NCI-H146 (cell line): ENCODE results near the gene DSG4.
"Not testable (repeated sequence)": the region's sequence is repeated elsewhere in the genome, so short reads cannot be mapped to it uniquely, and the experiment has no call there.

Experiments used
- DNase-seq: peaks from one replicate; lab custom pipeline; 2025; lab: John Stamatoyannopoulos, UW

Gene DSG4, protein sequence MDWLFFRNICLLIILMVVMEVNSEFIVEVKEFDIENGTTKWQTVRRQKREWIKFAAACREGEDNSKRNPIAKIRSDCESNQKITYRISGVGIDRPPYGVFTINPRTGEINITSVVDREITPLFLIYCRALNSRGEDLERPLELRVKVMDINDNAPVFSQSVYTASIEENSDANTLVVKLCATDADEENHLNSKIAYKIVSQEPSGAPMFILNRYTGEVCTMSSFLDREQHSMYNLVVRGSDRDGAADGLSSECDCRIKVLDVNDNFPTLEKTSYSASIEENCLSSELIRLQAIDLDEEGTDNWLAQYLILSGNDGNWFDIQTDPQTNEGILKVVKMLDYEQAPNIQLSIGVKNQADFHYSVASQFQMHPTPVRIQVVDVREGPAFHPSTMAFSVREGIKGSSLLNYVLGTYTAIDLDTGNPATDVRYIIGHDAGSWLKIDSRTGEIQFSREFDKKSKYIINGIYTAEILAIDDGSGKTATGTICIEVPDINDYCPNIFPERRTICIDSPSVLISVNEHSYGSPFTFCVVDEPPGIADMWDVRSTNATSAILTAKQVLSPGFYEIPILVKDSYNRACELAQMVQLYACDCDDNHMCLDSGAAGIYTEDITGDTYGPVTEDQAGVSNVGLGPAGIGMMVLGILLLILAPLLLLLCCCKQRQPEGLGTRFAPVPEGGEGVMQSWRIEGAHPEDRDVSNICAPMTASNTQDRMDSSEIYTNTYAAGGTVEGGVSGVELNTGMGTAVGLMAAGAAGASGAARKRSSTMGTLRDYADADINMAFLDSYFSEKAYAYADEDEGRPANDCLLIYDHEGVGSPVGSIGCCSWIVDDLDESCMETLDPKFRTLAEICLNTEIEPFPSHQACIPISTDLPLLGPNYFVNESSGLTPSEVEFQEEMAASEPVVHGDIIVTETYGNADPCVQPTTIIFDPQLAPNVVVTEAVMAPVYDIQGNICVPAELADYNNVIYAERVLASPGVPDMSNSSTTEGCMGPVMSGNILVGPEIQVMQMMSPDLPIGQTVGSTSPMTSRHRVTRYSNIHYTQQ

DNA sequence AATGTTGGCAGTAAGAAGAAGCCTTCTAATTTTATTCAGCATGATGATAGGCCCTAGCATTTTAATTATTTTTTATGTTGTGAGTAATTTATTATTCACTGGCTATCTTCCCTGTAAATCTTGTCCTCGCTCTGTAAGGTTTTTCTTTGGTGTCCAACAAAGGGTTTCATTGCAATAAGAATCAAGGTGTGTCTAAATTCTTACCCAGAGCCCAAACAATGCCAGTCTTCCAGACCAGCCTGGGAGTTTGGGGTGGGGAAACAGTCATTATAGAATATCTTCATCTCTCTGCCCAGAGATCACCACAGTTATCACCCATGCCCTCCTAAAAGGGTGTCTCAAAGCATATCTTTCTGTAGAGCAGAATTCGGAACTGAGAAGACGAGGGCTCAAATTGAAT lies at the start of gene DSG4:
Gene DSG4, plus strand, starts transcription at position 301 of the 400 bp plus-strand sequence. CDS start 135 bp downstream, outside the sequence.
- no peak for DNase-seq

DNA sequence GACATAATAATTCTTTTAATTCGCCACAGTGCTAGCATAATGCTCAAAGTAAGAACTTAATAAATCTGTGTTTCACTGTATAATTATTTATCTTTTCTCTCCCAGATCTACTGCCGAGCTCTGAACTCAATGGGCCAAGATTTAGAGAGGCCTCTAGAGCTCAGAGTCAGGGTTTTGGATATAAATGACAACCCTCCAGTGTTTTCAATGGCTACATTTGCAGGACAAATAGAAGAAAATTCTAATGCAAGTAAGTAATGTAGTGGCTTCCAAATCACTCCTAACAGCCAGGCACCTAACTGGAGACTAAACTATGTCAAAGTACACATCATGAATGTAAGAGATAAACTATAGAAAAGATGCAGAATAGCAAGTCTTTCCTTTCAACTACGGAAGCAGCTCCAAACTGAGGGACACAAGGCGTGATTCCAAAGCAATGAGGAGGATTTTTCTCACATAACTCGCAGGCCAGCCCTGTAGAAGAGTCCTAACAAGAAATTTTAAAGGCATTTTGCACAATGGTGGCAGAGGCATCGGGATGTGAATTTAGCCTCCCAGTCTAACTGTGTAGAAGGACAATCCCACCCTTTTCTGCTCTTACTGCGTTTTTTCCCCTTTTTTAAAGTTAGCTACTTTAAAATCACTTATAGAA lies 46.7 kb upstream of the DSG4 start:
- DNase-seq, result no peak

DNA sequence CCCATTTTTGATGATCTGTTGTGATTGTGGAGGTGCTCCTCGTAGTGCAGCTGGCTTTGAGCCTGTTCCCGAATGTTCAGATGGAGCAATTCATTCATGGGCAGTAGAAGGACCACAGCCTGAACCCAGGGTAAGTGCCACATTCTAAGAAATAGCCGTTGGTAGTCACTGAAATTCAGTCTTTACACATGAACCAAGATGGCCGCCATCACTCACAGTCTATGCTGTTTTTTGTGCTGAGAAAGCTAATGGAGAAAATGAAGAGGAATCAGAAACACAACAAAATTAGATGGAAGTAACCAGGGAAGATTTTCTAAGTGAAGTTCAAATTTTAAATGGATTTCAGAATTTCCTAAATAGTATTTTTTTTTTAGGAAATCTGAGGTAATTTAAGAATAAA lies 33.1 kb upstream of the DSG4 start:
- no peak for DNase-seq

DNA sequence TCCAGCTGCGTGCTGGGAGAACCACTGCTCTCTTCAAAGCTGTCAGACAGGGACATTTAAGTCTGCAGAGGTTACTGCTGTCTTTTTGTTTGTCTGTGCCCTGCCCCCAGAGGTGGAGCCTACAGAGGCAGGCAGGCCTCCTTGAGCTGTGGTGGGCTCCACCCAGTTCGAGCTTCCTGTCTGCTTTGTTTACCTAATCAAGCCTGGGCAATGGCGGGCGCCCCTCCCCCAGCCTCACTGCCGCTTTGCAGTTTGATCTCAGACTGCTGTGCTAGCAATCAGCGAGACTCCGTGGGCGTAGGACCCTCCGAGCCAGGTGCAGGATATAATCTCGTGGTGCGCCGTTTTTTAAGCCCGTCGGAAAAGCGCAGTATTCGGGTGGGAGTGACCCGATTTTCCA lies 23.2 kb upstream of the DSG4 start:
- DNase-seq, result not testable (repeated sequence)

DNA sequence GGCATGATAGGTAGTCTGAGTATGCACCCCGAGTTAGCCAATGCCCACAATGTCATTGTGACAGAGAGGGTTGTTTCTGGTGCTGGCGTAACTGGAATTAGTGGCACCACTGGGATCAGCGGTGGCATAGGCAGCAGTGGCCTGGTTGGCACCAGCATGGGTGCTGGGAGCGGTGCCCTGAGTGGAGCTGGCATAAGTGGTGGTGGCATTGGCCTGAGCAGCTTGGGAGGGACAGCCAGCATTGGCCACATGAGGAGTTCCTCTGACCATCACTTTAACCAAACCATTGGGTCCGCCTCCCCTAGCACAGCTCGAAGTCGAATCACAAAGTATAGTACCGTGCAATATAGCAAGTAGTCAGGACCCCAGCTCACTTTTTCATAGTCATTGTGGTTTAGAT lies 21.6 kb upstream of the DSG4 start:
- no peak for DNase-seq

DNA sequence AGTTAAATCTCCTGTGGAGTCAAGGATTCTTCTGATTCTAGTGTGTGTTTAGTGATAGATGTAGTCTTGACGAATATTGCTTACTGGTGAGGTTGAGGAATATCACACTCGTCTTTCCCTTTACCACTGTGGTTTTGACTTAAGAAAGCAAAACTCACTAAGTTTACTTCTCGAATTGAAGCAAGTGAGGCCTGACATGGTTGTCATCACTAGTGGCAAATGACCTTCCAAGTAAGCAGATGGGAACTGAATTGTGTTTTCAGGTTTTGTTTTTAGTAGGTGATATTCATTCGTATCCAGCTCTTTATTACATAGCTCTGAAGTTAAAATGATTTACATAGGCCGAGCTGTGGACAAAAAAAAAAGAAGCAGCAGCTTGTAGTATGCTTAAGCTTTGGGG lies 20.6 kb upstream of the DSG4 start:
- DNase-seq, result no peak

DNA sequence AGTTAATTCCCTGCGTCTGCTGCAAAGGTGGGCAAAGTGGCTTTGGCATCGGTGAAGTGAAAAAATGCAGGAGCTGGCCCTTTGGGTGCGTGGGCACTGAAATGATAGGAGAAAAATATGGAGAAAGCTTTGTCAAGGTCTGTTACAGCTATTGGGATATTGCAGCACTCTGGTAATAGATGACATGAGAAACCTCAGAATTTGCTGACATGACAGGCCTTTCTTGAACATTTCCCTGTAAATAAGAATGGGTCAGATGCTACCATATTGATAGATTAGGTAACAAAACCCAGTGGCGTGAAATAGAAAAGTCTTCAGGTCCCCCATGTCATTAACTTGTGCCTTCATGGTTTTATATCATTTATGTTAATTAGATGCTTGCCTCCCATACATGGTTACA lies 12.4 kb upstream of the DSG4 start:
- DNase-seq, result no peak

DNA sequence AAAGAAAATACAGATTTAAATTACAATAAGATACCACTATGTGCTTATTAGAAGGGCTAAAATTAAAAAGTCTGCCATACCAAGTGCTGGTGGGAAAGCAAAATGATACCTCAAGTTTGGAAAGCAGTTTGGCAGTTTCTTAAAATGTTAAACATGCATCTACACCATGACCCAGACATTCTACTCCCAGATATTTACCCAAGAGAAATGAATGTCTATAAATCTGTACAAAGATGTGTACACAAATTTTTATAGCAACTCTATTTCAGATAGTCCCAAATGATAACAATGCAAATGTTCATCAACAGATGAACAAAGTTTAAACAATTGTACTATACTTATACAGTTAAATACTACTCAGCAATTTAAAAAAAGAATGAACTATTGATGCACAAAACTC lies 7.1 kb upstream of the DSG4 start:
- no peak for DNase-seq

DNA sequence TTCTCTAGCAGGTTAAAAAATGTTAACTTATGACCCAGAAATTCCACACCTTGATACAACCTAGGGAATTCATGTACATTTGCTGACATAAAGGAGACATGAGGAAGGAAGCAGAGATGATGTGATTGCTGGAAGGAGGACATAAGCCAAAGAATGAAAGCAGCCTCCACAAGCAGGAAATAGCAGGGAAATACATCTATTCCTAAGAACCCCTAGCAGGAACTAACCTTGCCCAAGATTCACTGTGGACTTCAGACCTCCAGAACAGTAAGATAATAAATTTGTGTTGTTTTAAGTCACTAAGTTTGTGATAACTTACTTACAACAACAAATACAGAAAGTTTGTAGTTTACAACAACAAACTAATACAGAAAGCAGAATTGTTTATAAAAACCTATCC lies 4.6 kb upstream of the DSG4 start:
- no peak for DNase-seq

DNA sequence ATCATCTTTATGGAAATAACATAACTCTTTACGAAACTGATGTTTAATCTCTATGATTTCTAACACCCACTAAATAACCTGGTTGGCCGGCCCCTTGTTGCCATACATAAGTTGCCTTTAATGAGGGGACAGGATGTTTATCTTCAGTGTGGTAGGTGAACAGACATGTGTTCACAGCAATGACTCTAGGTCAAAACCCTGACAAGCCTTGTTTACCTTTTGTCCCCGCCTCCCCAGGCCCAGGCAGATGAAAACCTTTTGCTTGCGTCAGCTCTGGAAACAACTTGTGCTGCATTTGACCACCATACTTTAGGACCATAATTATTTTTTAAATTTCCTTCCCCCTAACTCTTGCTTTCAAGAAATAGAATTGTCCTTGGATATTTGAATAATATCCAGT lies 2.9 kb upstream of the DSG4 start:
- DNase-seq, result no peak

DNA sequence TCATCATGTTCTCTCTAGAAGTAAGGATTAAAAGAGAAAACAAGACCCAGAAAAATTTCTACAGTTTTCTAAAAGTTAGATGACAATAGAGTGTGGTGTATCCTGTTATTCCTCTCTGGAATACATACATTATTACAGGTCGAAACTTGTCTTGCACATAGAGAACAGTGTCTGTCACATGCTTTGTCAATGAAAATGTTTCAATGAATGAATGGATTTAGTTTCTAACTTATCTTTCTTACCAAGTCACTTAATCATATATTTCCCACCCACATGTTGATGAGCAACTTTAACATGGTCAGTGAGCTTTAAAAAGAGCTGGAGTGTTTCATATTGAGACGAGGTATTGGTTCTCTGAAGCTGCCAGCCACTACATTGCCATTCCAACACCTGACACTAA lies 4.3 kb downstream of the DSG4 start:
- DNase-seq, result no peak

DNA sequence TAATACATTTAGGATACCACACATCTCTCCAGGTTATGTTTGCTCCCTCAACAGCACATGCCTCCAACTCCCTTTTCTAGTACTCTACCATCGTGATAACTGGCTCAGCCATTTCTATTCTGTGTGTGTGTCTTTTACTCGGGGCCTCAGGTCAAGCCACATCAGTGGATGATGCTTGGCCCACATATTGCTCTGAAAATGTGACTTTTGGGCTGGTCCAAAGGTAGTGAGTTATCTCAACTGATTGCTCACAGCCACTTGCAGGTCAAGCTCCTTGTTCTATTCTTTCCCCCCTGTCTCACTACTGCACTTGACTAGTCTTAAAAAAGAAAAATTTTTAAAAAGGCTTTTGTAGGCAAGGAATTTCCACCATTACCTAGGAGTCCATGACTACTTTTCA lies 5.5 kb downstream of the DSG4 start:
- DNase-seq, result no peak

DNA sequence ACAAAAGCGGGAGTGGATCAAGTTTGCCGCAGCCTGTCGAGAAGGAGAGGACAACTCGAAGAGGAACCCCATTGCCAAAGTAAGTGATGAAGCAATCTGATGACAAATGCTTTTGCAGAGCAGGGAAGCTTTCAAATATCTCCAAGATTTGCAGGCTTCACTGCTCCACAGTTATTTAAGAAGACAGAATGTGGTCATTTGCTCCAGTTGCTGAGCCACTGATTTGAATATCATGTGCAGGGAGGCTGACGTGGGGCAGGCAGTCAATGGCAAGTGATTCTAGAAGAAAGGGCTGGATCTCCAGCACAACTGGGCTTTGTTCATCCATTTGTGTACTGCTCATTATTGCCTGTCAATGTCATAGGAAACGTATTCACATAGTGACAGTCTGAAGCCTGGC lies 10.2 kb downstream of the DSG4 start:
- no peak for DNase-seq

DNA sequence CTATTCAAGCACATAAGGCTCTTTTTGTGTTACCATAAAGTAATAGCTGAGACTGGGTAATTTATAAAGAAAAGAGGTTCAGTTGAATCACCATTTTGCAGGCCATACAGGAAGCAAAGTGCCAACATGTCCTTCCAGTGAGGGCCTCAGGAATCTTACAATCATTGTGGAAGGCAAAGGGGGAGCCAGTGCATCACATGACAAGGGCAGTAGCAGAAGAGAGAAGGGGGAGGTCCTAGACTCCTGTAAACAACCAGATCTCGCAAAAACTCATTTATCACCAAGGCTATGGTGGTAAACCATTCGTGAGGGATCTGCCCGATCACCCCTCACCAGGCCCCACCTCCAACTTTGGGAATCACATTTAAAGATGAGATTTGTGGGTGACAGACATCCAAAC lies 16.7 kb downstream of the DSG4 start:
- no peak for DNase-seq

DNA sequence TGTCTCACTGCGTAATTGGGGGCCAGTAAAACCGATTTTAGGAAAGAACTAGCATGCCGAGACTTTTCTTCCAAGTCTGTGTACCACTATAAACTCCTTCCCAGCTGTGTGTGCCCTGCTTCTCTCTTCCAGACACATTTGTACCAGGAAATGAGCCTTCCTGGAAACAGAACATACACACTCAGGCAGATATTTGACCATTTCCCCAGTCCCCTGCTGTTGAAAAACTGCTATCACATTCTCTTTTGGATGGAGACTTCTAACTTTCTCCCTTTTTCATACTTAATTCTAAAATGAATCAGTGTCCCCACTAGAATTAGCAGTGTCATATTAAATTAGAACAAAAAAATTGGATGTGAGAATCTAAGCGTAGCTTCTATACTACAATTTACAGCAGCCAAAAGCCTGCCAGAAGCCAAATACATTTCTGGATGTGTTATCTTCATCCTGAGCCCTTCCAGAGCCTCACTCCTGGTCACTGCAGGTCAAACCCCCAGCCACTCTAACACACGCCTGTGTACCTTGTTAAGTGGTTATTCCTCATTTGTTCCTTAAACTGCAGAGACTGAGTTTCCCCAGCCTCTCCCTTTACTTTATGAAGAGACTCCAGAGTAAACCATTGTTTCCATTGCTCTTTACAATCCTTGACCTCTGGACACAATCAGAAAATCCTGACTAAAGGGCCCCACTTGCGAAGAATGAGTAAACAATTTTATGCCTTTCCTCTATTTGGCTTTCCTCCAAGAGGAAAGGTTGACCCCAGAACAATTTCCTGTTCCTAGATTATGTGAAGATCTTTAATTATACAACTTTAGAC lies 20.4 kb downstream of the DSG4 start:
- DNase-seq, result no peak

DNA sequence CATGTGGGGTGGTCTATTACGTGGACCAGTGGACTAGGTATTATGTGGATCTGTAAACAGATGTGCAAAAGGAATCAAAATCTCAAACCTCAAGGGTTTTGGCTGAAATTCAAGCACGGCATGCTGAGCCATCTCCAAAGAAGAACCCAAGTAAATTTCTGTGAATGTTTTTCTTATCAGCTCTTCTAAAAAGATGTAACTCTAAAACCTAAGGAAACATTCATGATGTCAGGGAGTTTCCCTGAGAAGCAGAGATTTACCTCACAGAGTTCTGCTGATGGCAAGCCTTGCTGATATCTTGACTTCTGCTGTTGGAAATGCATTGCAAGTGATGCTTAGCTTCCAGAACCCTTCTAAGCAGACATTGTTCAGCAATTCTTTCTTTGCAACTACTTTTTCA lies 21.6 kb downstream of the DSG4 start:
- DNase-seq, result no peak

DNA sequence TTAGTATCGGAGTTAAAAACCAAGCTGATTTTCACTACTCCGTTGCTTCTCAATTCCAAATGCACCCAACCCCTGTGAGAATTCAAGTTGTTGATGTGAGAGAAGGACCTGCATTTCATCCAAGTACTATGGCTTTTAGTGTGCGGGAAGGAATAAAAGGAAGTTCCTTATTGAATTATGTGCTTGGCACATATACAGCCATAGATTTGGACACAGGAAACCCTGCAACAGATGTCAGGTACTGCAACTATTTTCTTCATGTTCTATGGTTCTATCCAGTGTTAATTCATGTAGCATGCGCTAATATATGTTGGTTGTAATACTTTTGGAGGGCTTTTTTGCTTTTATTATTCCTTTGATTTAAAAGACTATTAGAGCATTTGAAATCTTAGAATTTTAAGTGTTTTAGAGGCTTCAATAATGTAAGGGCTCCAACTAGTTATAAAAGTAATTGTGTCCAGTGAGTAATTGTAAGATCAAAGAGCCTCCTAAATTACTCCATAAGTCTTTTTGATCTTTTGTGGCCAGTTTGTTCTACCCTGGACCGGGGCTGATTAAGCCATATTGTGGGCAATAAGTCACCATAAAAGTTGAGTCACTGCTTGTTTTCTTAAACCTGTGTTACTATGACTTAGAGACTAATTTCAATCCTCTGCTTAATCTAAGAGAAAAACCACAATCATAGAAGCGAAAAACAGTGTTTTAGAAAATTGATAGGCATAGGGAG lies 22.9 kb downstream of the DSG4 start:
- no peak for DNase-seq

DNA sequence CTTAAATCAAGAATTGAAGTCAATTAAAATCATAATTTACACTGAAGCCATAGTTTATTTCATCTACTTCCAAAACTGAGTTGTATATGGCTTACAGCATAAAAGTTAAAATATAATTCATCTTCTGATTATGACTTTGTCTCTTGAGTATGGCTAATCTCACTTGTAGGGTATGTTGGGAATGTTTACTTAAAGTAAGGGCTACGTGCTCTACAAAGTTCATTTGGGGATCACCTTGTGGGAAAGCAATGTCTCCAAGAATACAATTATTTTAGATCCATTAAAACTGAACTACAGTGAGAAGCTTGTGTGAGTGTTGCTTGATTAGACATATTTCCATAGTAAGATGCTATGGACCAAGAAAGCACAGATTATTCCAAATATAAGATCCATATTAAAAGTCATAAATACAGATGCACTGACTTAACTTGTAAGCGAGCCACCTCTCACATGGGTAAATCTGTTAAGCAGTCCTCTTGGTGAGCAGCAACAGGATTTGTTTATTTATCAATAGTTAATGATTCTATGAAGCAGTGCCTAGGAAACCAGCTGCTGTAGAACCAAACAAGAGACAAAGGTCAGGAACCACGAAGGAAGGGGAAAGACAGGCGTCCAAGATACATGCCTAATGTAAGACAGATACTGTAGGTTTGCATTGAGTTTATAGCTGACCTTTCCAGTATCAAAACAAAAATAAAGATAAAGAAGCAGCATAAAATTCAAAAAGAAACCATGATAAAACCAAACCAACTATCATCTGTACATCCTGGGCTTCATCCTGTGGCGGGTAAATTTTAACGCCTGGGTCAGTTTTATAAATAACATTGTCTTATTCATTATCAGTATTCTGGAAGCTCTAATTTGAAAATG lies 24.8 kb downstream of the DSG4 start:
- DNase-seq, result no peak

DNA sequence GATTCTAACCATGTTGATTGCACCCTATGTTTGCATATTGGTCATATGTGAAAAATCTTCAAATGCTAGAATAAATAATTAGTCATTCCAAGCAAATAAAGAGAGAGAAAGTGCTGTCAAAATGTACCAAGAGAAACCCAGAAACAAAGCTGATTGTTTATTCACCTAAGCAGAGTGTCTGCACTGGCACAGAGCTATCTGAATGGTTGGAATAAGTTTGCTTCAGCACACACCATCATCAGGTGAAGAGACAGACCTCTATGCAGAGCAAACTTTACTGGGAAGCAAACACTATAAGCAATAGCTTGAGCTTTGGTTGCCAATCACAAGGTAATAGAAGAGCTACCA lies 25.4 kb downstream of the DSG4 start:
- DNase-seq, result no peak

DNA sequence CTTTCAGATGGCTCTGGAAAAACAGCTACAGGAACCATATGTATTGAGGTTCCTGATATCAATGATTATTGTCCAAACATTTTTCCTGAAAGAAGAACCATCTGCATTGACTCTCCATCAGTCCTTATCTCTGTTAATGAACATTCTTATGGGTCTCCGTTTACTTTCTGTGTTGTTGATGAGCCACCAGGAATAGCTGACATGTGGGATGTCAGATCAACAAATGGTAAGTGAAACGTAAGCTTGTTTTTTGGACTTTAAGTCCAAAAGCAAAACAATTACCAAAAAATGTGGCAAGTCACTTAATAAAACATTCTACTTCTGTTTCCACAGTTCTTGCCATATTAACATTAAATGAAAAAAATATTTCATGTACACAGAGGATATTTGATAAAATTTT lies 26.8 kb downstream of the DSG4 start:
- DNase-seq, result no peak
